Subcutaneous abdominal adipose tissue (tissue), 5 donors: ENCODE data around the gene IL4I1.
A peak's percentile ranks its signal among the peaks of the same experiment; 100 is the strongest.

Experiments
- H3K27ac ChIP-seq: one replicate; pipeline ENCODE4 v1.7.0; 2013; ENCODE audit warnings: low read depth, mild to moderate bottlenecking, inconsistent platforms, low read length, moderate library complexity
- H3K27me3 ChIP-seq, 5 donors: one replicate each; pipeline ENCODE4 v1.7.0; 2013; ENCODE audit warnings: low read length in 5 of 5, inconsistent platforms in 1 of 5; ENCODE audit not compliant: control insufficient read depth in 5 of 5, insufficient read depth in 4 of 5
- H3K36me3 ChIP-seq, 5 donors: one replicate each; pipeline ENCODE4 v1.7.0; 2013; ENCODE audit warnings: low read length in 5 of 5; ENCODE audit not compliant: control insufficient read depth in 5 of 5, insufficient read depth in 5 of 5
- H3K4me1 ChIP-seq, 5 donors: one replicate each; pipeline ENCODE4 v1.7.0; 2013; ENCODE audit warnings: low read length in 5 of 5, mild to moderate bottlenecking in 3 of 5, moderate library complexity in 1 of 5; ENCODE audit not compliant: control insufficient read depth in 5 of 5, insufficient read depth in 5 of 5
- H3K4me3 ChIP-seq, 5 donors: one replicate each; pipeline ENCODE4 v1.7.0; 2013; ENCODE audit warnings: low read length in 5 of 5, low read depth in 1 of 5
- H3K9ac ChIP-seq, 5 donors: one replicate each; pipeline ENCODE4 v1.7.0; 2013; ENCODE audit warnings: low read length in 5 of 5, mild to moderate bottlenecking in 4 of 5, moderate library complexity in 3 of 5
- H3K9me3 ChIP-seq, 5 donors: one replicate each; pipeline ENCODE4 v1.7.0; 2013; ENCODE audit warnings: low read length in 5 of 5; ENCODE audit not compliant: control insufficient read depth in 5 of 5
- donor health status: healthy.
- donor health status: healthy.
- donor health status: healthy.
- donor health status: healthy.
- donor health status: healthy.

Gene IL4I1

DNA sequence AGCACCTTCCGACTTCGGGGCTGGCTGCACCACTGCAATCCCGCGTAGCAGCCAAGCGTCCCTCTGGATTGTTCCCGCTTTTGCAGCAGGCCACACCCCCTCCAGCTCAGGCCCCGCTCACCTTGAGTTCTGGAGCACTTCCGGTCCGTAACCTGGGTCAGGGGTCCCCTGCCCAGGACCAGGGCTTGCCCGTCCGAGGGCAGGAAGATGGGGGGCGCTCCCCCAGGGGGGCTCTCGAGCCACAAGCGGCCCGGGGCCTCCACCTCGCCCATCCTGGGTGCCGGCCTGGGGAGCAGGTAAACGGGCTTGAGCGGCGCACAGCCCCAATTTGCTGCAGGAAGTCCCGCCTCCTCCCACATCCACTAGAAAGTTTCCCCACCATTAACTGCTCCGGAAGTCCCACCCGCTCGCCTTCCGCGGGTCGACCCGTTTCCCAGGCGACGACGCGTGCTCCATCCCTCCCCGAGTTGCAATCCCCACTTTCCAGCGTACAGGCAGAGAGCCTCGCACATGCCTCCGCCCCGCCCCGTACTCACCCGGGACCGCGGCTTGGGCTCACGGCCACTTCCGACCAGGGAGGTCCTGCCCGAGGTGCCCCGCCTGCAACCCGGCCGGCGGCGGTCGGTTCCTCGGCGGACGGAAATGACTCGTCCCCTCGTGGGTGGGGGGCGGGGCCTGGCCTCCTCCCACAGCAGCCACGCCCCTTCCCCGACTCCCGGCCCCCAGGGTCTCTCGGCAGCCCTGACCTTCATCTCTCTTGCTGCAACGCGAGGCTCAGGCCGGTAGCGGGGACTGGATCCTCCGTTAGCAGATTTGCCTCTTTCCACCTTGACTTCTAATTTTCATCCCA is 29.5 kb downstream of the IL4I1 start, which contains the start of gene PNKP:
TSS of gene PNKP (minus strand) at position 644 of the 850 bp plus-strand sequence. CDS start at position 272, 372 bp downstream.
- H3K9ac ChIP-seq, result peak within 1 kb of the TSS in 4 of 5 donors; percentile 58 to 78 (median 74)
- peaks cover 8 to 58% (median 50%) of the 10 kb centered on the region in 5 donors for H3K4me1 ChIP-seq

DNA sequence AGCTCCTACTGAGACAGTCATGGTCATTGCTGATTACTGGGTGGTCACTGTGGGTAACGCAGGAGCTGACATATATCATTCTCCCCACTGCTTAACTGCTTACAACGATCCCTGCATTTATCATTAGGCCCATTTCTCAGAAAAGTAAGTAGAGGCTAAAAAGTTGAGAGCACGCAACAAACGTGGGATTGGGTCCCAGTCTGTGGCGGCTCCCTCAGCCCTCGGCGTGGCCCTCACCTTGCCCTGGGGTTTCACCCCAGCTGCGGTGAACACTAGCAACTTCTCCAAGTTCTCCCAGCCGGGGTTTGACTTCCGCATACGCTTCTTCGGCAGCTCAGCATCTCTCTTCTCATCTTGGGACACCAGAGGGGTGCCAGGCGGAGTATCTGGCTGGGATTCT is 31.8 kb downstream of the IL4I1 start:
- Histone ChIP-seq H3K27me3 (no peaks in the 10 kb centered on the region), H3K9ac (no peak overlapping the region), H3K36me3 (peaks cover 0 to 42% (median 32%) of the 10 kb centered on the region in 5 donors), H3K4me3 (no peak overlapping the region), H3K9me3 (no peaks in the 10 kb centered on the region), H3K4me1 (peaks cover 6 to 52% (median 42%) of the 10 kb centered on the region in 5 donors), H3K27ac (peak overlapping the region; percentile 30)

More for the DNA sequence above, 29.5 kb downstream of the IL4I1 start, which contains the start of gene PNKP:
- Histone ChIP-seq H3K9me3 (no peaks in the 10 kb centered on the region), H3K4me3 (peak within 1 kb of the TSS; percentile 76 to 91 (median 84)), H3K27ac (peak within 1 kb of the TSS; percentile 90), H3K36me3 (peaks cover 0 to 38% (median 20%) of the 10 kb centered on the region in 5 donors), H3K27me3 (no peaks in the 10 kb centered on the region)

- Histone ChIP-seq H3K27me3 (no peaks in the 10 kb centered on the region), H3K27ac (no peak overlapping the region), H3K4me3 (no peak overlapping the region), H3K36me3 (peaks cover 0 to 51% (median 39%) of the 10 kb centered on the region in 5 donors), H3K9me3 (no peaks in the 10 kb centered on the region), H3K9ac (no peak overlapping the region), H3K4me1 (peaks cover 0 to 47% (median 36%) of the 10 kb centered on the region in 5 donors)
Observed at GRCh38 chr19:49863935-49864320, 32.8 kb downstream of the IL4I1 start.

DNA sequence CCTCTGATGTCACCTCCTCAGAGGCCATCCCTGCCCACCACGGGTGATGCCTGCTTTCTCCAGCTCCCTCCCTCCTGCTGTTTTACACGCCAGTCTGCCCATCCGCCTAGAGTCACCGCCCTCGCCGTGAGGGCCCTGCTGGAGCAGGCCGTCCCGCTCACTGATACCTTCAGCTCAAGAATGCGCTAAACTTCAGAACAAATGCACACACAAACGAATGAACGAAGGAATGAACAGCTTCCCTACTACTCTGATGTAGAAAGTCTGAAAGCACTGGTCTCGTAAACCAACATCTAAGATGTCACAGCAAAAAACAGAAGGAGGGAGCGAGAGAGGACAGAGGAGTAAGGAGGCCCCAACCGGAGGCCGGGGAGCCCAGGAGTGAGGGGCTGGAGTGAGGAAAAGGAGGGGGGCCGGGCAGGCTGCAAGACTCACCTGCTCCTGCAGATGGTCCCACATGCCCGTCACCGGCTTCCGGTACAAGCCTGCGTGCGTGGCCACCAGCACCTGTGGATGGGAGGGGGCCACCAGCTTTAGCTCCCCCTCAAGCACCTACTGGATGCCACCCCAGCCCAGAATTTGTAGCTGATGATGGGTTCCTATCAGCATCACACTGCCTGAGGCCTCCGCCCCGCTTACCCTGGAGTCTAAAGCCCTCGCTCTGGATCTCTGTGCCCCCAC is 33.3 kb downstream of the IL4I1 start:
- Histone ChIP-seq H3K9me3 (no peaks in the 10 kb centered on the region), H3K27ac (no peak overlapping the region), H3K9ac (no peak overlapping the region), H3K4me1 (peaks cover 0 to 41% (median 31%) of the 10 kb centered on the region in 5 donors), H3K27me3 (no peaks in the 10 kb centered on the region), H3K36me3 (peaks cover 0 to 56% (median 45%) of the 10 kb centered on the region in 5 donors), H3K4me3 (no peak overlapping the region)

DNA sequence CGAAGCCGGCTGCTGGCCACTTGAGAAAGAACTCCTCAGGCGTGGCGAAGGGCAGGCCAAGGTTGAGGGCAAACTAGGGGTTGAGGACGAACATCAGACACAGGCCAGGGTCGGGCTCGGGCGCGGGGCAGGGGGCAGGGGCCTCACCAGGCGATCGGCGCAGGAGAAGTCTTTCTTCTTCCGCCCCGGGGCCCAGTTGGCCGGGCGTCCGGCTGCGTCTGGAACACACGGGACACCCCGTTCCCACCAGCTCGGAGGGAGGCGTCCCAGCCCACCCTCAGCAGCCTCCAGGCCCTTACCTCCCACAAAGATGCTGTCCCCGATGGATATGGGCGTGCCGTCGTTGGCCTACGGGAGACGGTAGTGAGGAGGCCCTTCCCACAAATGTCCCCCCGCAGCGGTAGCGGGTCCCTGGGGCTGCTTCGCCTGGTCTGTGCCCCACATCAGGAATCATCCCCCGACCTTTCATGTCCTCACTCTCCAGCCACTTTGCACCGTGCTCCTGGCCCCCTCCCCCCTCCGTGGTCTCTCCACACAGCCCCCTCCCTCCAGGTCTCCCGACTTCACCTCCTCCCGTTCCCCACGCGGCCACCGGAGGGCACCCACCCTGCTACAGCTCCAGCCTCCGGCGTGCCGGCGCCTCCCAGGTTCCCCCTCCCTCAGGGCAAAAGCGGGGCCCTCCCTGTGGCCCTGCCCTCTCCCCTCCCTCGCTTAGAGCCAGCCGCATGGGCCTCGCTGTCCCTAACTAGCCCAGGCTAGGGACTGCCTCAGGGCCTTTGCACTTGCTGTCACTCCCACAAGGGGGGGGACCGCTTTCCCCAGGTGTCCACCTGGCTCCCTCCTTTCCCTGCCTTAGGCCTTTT is 34.1 kb downstream of the IL4I1 start:
- Histone ChIP-seq H3K9me3 (no peaks in the 10 kb centered on the region), H3K4me3 (no peak overlapping the region), H3K9ac (no peak overlapping the region), H3K4me1 (peaks cover 0 to 34% (median 27%) of the 10 kb centered on the region in 5 donors), H3K36me3 (peaks cover 0 to 64% (median 52%) of the 10 kb centered on the region in 5 donors), H3K27me3 (no peaks in the 10 kb centered on the region), H3K27ac (no peak overlapping the region)

DNA sequence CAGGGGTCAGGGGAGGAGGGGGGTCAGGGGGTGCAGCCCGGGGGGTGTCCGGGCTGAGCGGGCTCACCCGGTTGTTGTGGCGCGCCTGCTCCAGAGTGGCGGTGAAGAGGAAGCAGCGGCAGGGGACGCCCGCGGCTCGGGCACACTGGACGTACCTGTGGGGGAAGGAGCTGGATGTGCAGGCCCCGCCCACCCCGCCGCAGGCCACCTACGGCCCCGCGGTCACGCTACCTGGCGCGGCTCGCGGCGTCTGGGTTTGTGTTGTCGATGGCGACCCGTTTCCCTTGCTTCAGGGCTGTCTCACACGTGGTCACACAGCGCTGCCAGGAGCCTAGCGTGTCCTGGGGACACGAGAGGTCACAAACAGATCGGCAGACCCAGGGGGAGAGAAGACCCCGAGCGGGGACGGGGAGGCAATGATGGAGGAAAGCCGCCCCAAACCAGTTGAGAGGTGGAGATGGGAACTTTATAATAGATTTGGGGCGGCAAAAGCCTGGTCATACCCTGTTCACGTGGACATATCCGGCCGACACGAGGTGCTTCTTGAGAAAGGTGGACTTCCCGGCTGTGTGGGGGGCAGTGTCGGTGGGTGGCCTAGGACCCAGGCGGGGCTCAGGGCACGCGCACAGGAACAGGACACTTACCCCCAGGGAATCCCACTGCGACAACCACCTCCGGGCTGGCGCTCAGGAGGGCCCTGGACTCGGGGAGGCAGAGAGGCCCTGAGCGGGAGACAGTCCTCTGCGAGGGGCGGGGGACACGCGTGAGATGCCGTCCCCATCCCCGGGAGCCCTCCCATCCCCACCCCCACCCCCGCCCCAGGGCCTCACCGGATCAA is 34.9 kb downstream of the IL4I1 start:
- no peak overlapping the region for H3K27ac ChIP-seq
- H3K9me3 ChIP-seq, result no peaks in the 10 kb centered on the region
- peaks cover 0 to 27% (median 23%) of the 10 kb centered on the region in 5 donors for H3K4me1 ChIP-seq
- no peak overlapping the region for H3K9ac ChIP-seq
- H3K27me3 ChIP-seq, result no peaks in the 10 kb centered on the region
- peaks cover 0 to 73% (median 61%) of the 10 kb centered on the region in 5 donors for H3K36me3 ChIP-seq
- H3K4me3 ChIP-seq, result no peak overlapping the region

DNA sequence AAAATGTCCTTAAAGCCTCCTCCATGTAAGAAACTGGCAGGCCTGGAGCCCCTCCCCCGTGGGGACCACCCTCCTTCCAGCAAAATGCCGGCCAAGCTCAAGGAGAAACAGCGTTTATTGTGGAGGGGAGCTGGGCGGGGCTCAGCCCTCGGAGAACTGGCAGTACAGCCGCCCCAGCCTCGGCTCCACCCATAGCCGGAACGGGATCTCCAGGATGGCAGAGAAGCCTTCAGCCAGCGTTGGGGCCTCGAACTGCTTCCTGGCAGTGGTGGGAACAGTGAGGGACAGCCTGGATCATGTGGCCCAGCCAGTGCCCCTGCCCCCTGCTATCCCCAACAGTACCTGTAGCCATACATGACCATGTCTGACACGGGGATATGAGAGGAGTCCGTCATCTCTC is 35.6 kb downstream of the IL4I1 start:
- H3K9me3 ChIP-seq, result no peaks in the 10 kb centered on the region
- no peak overlapping the region for H3K9ac ChIP-seq
- H3K27ac ChIP-seq, result no peak overlapping the region
- peaks cover 0 to 20% (median 17%) of the 10 kb centered on the region in 5 donors for H3K4me1 ChIP-seq
- H3K27me3 ChIP-seq, result no peaks in the 10 kb centered on the region
- H3K4me3 ChIP-seq, result no peak overlapping the region
- peaks cover 0 to 77% (median 68%) of the 10 kb centered on the region in 5 donors for H3K36me3 ChIP-seq

- Histone ChIP-seq H3K36me3 (peaks cover 0 to 83% (median 72%) of the 10 kb centered on the region in 5 donors), H3K27ac (no peak overlapping the region), H3K27me3 (no peaks in the 10 kb centered on the region), H3K9ac (no peak overlapping the region), H3K9me3 (no peaks in the 10 kb centered on the region), H3K4me1 (peaks cover 0 to 18% (median 11%) of the 10 kb centered on the region in 5 donors), H3K4me3 (no peak overlapping the region)
Observed at GRCh38 chr19:49860336-49861102, 36.2 kb downstream of the IL4I1 start.
